ENCODE results near the gene CHID1. TPM values are rescaled to one million over a fixed set of nuclear protein-coding genes. Genes with fewer than 3 reads are reported as not detected.

CHID1 gene
- total RNA-seq, 6 experiments from 2014 or later = 61.1 to 157 (median 78.7) TPM

DNA sequence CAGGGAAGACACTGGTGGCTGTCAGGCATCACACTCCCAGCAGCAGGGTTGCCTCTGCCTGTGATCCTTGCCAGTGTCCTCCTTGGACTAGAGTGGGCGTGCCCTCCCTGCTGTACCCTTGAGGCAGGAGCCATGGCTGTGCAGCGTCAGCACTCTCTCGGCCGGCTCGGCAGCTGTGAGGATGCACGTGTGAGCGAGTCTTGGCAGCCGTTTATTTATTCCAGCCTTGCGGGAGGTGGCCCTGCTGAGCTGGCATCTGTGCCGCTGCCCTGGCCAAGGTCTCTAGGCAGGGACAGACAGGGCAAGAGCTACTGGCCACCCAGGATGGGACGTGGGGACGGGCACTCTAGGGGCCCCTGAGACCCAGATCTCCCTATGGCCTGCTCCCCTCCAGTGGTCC lies 34.1 kb downstream of the CHID1 start:
- Histone ChIP-seq H3K27me3 (no peaks in the 10 kb centered on the region), H3K9me3 (no peaks in the 10 kb centered on the region), H3K4me1 (no peaks in the 10 kb centered on the region), H3K36me3 (peaks cover 0 to under 1% (median 0%) of the 10 kb centered on the region in 4 donors), H3K27ac (no peak overlapping the region), H3K4me3 (no peak overlapping the region)
- intact Hi-C loops (cut with DNase I) = no loop called here
- WGBS (ENCODE audit: insufficient coverage, low coverage, low lambda C conversion rate, missing lambda C conversion rate) = no CpG with 5 or more reads among the region's 12 CpGs
- ATAC-seq (peak; percentile 67 to 95 (median 84)), DNase-seq (peak; percentile 66 to 87 (median 84))
- no peak for TF ChIP-seq POLR2A (IDR thresholded peaks at IDR 0.05)
- TF ChIP-seq, protein P1, sequence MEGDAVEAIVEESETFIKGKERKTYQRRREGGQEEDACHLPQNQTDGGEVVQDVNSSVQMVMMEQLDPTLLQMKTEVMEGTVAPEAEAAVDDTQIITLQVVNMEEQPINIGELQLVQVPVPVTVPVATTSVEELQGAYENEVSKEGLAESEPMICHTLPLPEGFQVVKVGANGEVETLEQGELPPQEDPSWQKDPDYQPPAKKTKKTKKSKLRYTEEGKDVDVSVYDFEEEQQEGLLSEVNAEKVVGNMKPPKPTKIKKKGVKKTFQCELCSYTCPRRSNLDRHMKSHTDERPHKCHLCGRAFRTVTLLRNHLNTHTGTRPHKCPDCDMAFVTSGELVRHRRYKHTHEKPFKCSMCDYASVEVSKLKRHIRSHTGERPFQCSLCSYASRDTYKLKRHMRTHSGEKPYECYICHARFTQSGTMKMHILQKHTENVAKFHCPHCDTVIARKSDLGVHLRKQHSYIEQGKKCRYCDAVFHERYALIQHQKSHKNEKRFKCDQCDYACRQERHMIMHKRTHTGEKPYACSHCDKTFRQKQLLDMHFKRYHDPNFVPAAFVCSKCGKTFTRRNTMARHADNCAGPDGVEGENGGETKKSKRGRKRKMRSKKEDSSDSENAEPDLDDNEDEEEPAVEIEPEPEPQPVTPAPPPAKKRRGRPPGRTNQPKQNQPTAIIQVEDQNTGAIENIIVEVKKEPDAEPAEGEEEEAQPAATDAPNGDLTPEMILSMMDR (IDR thresholded peaks at IDR 0.05) = no peak

DNA sequence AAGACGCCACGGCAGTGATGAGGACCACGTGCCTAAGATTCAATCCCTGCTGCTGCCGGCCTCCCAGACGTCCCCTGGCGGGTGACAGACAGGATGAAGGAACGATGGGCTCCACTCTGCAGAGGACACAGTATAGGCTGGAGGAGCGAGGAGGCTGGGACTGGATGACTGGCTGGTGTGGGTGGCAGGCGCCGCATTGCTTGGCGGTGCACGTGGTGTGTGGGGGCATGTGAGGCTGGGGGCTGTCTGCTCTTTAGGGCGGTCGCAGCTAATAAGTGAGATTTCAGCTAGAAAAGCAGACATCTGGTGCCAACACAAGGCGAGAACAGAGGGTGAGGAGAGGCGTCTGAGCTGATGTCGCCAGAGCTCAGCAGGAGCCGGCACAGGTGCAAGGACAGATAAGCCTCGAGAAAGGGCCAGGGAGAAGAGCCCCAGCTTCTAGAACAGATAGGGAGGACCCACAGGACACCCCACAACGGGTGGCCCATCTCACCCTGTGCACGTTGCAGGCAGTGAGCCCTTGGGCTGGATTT lies 34.8 kb downstream of the CHID1 start:
- ATAC-seq = no peak
- TF ChIP-seq, protein P1 (IDR thresholded peaks at IDR 0.05) = no peak
- no peak for TF ChIP-seq POLR2A (IDR thresholded peaks at IDR 0.05)
- Histone ChIP-seq H3K27me3 (no peaks in the 10 kb centered on the region), H3K4me1 (no peaks in the 10 kb centered on the region), H3K27ac (no peak overlapping the region), H3K9me3 (no peaks in the 10 kb centered on the region), H3K4me3 (no peak overlapping the region), H3K36me3 (no peaks in the 10 kb centered on the region)
- intact Hi-C loops (cut with DNase I) = no loop called here
- WGBS (ENCODE audit: insufficient coverage, low coverage, low lambda C conversion rate, missing lambda C conversion rate) = 90% methylated on average over 12 of the region's 21 CpGs
- no peak for DNase-seq

DNA sequence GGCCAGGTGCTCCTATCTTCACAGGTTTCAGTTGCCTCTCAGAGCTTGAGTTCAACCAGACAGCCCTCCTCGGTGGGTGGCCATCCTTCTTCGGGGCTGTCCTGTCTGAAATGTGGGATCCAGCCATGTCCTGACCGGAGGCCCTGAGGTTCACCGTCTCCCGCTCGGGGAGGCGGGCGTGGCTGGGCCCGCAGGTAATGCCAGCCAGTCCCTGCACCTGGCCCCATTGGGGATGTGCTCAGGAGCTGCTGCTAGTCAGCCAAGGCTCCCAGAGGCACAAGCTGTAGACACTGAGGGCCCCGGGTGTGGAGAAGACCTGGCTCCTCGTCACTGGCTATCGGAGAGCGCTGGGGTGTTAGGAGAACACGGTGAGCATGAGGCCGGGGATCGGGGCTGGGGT lies 35.4 kb downstream of the CHID1 start:
- intact Hi-C loops (cut with DNase I) = no loop called here
- H3K36me3 ChIP-seq = no peaks in the 10 kb centered on the region

DNA sequence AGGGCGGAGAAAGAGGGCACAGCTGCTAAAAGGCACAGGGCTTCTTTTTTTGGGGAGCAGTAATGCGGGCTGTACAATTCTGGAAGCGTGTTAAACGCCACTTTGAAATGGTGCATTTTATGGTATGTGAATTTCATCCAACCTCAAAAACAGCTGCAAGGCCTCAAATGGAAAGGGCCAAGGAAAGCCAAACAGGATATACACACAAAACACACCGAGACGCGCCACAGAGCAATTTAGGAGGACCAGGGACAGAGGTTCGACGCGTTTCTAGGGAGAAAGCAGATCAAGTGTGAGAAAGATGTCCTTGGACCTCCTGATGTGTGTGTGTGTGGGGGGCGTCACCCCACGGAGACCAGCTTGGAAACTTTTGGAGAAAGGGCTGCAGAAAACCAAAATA lies 36.9 kb downstream of the CHID1 start:
- no peak for DNase-seq
- Histone ChIP-seq H3K4me1 (no peaks in the 10 kb centered on the region), H3K4me3 (no peak overlapping the region), H3K36me3 (no peaks in the 10 kb centered on the region), H3K9me3 (no peaks in the 10 kb centered on the region), H3K27me3 (no peaks in the 10 kb centered on the region), H3K27ac (no peak overlapping the region)
- whole genome bisulfite sequencing (ENCODE audit: insufficient coverage, low coverage, low lambda C conversion rate, missing lambda C conversion rate) = 67% methylated on average over 11 of the region's 12 CpGs
- TF ChIP-seq POLR2A (IDR thresholded peaks at IDR 0.05) = no peak
- TF ChIP-seq, protein P1 (IDR thresholded peaks at IDR 0.05) = no peak
- intact Hi-C loops (cut with DNase I) = no loop called here
- no peak for ATAC-seq

More for the DNA sequence above, 35.4 kb downstream of the CHID1 start:
- WGBS (ENCODE audit: insufficient coverage, low coverage, low lambda C conversion rate, missing lambda C conversion rate) = 94% methylated on average over 3 of the region's 16 CpGs
- DNase-seq (no peak), ATAC-seq (no peak)
- Histone ChIP-seq H3K4me1 (no peaks in the 10 kb centered on the region), H3K4me3 (no peak overlapping the region), H3K27me3 (no peaks in the 10 kb centered on the region), H3K9me3 (no peaks in the 10 kb centered on the region), H3K27ac (no peak overlapping the region)
- TF ChIP-seq POLR2A (IDR thresholded peaks at IDR 0.05) = no peak
- TF ChIP-seq, protein P1 (IDR thresholded peaks at IDR 0.05) = no peak

DNA sequence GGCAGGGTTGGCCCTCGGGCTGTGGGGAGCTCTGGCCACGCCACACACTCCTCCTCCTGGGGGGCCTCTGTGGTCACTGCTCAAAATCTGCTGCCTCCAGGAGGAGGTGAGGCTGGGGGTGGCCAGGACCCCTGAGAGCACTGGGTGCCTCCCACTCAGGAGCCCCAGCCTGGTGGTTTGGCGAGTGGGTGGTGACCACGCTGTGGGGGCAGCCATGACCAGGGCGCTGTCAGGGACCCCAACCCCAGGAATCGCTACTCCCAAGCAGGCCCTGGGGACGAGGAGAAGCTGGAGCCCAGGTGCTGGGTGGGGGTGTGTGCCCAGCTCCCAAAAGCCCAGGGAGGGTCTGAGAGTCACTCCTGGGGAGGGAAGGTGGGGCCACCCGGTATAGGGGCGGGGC lies 37.8 kb downstream of the CHID1 start:
- H3K4me1 ChIP-seq = no peaks in the 10 kb centered on the region

More for the DNA sequence above, 37.8 kb downstream of the CHID1 start:
- DNase-seq (no peak), ATAC-seq (no peak)
- intact Hi-C loops (cut with DNase I) = no loop called here
- no peak for TF ChIP-seq POLR2A (IDR thresholded peaks at IDR 0.05)
- TF ChIP-seq, protein P1 (IDR thresholded peaks at IDR 0.05) = no peak
- WGBS (ENCODE audit: insufficient coverage, low coverage, low lambda C conversion rate, missing lambda C conversion rate) = no CpG with 5 or more reads among the region's 9 CpGs
- Histone ChIP-seq H3K27ac (no peak overlapping the region), H3K27me3 (no peaks in the 10 kb centered on the region), H3K9me3 (no peaks in the 10 kb centered on the region), H3K36me3 (no peaks in the 10 kb centered on the region), H3K4me3 (no peak overlapping the region)

All from right lobe of liver (tissue), 6 donors.